Sigmoid colon (tissue), 4 donors: ENCODE measurements around the gene NRN1.

Experiments used
- CTCF ChIP-seq, 4 experiments: fragments of 450-650 bp in 3 of 4; fragments of 200-600 bp in 1 of 4; IDR thresholded peaks; one replicate each; pipeline ENCODE4 v1.5.1; 2016 to 2019; ENCODE audit warnings: antibody characterized with exemption in 4 of 4, mild to moderate bottlenecking in 3 of 4, moderate library complexity in 2 of 4
- EP300 ChIP-seq, 4 donors: sonication (generic); formaldehyde crosslinking; IDR thresholded peaks; one replicate each; pipeline ENCODE4 v1.6.1; 2017; ENCODE audit warnings: antibody characterized with exemption in 4 of 4
- POLR2A ChIP-seq, 2 donors: fragments of 450-650 bp; IDR thresholded peaks; one replicate each; pipeline ENCODE4 v1.6.1; 2016; ENCODE audit warnings: antibody characterized with exemption in 2 of 2, mild to moderate bottlenecking in 2 of 2, moderate library complexity in 2 of 2
- POLR2AphosphoS5 ChIP-seq, 4 donors: sonication (generic); formaldehyde crosslinking; IDR thresholded peaks; one replicate each; pipeline ENCODE4 v1.6.1; 2017; ENCODE audit warnings: antibody characterized with exemption in 4 of 4

GRCh38 chr6:5994234-5994998 is 12.3 kb downstream of the NRN1 start:
- TF ChIP-seq CTCF (IDR thresholded peaks at IDR 0.05) (no peak), EP300 (IDR thresholded peaks at IDR 0.05) (no peak), POLR2A (IDR thresholded peaks at IDR 0.05) (no peak), POLR2AphosphoS5 (IDR thresholded peaks at IDR 0.05) (no peak)
